Small intestine (tissue), 7 donors: ENCODE data around the gene SLC39A5. TPM values are rescaled to one million over a fixed set of nuclear protein-coding genes. Genes with fewer than 3 reads are reported as not detected.
A peak's percentile ranks its signal among the peaks of the same experiment; 100 is the strongest.
"Not testable (repeated sequence)": the region's sequence is repeated elsewhere in the genome, so short reads cannot be mapped to it uniquely, and the experiment has no call there.

Experiments used
- DNase-seq, 2 donors: peaks; one replicate each; pipeline versions ENCODE4 v3.0.0 to v3.0.0-alpha.2; 2013
- FAIRE-seq: peaks from 2 replicates; lab custom pipeline; 2012; peaks lifted over from hg19 to GRCh38; lab: Jason Lieb, UNC
- H3K27ac ChIP-seq, 3 donors: one replicate each; pipeline ENCODE4 v1.5.1; 2013; ENCODE audit warnings: low read length in 2 of 3, mild to moderate bottlenecking in 2 of 3, control low read depth in 1 of 3, inconsistent platforms in 1 of 3, low read depth in 1 of 3, moderate library complexity in 1 of 3
- H3K27me3 ChIP-seq, 3 donors: one replicate each; pipeline ENCODE4 v1.6.1; 2013; ENCODE audit warnings: low read length in 3 of 3, inconsistent platforms in 1 of 3; ENCODE audit not compliant: control insufficient read depth in 3 of 3, insufficient read depth in 3 of 3
- H3K36me3 ChIP-seq, 3 donors: one replicate each; pipeline ENCODE4 v1.6.1; 2013; ENCODE audit warnings: low read length in 3 of 3, inconsistent platforms in 1 of 3, low read depth in 1 of 3, mild to moderate bottlenecking in 1 of 3, moderate library complexity in 1 of 3; ENCODE audit not compliant: control insufficient read depth in 3 of 3, insufficient read depth in 2 of 3
- H3K4me1 ChIP-seq, 3 donors: one replicate each; pipeline ENCODE4 v1.6.1; 2013; ENCODE audit warnings: low read length in 2 of 3, inconsistent platforms in 1 of 3, low read depth in 1 of 3, mild to moderate bottlenecking in 1 of 3, moderate library complexity in 1 of 3; ENCODE audit not compliant: control insufficient read depth in 3 of 3, insufficient read depth in 2 of 3
- H3K4me3 ChIP-seq, 3 donors: one replicate each; pipeline ENCODE4 v1.5.1; 2013; ENCODE audit warnings: low read length in 3 of 3, control low read depth in 1 of 3, inconsistent platforms in 1 of 3, low read depth in 1 of 3, mild to moderate bottlenecking in 1 of 3, moderate library complexity in 1 of 3
- H3K9me3 ChIP-seq, 2 donors: one replicate each; pipeline ENCODE4 v1.6.1; 2013; ENCODE audit warnings: low read depth in 1 of 2, low read length in 1 of 2; ENCODE audit not compliant: control insufficient read depth in 2 of 2, insufficient read depth in 1 of 2
- WGBS, 3 donors: extraction: QIAGEN DNeasy Blood & Tissue Kit; methylation state at CpG; one replicate each; pipeline ENCODE4 v1.1.7; 2013; 5-methylcytosine and 5-hydroxymethylcytosine counted together
- polyA plus RNA-seq, 4 donors: library from polyadenylated mRNA; stranded (reverse) in 3 of 4; unstranded in 1 of 4; fragments of 200-250 nt in 3 of 4; fragments of 120-200 nt in 1 of 4; gene quantifications; one replicate each; pipeline versions ENCODE4 v1.2.1 to v1.2.3, GENCODE V29; 2013
- donor health status: healthy with polysubstance abuse.
- donor health status: control.
- donor health status: control.
- donor health status: Bipolar disorder and iron deficiency.
- donor health status: healthy.

SLC39A5 gene
- polyA plus RNA-seq, 4 donors = 178 to 689 (median 367) TPM

DNA sequence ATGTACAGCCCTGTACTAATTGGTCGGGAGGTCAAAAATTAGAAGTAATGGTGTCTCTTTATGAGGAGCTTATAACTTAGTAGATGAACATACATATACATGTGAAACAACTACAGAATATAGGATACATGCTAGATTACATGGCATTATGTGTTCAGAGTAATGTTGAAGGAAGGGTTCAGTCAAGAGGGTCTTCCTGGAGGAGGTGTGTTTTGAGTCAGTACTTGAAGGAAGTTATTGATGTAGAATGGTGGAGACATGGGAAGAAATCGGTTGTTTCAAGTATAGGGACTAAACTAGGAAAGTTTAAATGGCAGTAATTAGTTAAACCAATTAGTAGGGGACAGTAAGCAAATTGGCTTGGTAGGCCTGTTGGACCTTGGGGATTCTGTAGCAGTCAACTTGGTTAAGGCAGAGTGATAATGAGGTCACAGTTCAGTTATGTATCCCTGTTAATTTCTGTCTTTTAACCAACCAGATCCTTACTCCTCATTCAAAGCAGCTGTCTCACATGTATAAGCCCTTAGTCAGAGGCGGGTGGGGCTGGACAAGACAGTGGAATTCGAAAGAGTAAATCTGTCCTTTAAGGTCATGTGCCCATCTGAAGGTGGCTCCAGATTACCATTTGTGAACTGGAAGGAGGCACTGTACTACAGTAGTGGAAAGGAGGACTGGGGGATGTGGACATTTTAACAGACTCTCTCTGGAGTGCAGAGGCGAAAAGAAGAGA is 31.8 kb downstream of the SLC39A5 start:
- 74 to 82% (median 80%) methylated on average over 5 of the region's 5 CpGs for WGBS, 3 donors
- H3K27ac ChIP-seq = peak overlapping the region in 2 of 3 donors; percentile 7 to 39
- FAIRE-seq (no peak), DNase-seq (peak; percentile 58 to 73)
- peaks cover 0 to 9% (median 0%) of the 10 kb centered on the region in 3 donors for H3K36me3 ChIP-seq
- peaks cover 0 to 30% (median 3%) of the 10 kb centered on the region in 3 donors for H3K4me1 ChIP-seq
- no peaks in the 10 kb centered on the region for H3K9me3 ChIP-seq
- no peak overlapping the region for H3K4me3 ChIP-seq
- H3K27me3 ChIP-seq = no peaks in the 10 kb centered on the region

DNA sequence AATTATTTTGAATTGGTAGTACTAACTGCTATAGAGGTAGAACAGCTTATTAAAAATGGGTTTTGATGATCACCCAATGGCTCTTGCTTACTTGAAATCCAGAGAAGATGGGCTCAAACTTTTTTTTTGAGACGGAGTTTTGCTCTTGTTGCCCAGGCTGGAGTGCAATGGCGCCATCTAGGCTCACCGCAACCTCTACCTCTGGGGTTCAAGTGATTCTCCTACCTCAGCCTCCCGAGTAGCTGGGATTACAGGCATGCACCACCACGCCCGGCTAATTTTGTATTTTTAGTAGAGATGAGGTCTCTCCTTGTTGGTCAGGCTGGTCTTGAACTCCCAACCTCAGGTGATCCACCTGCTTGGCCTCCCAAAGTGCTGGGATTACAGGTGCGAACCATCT is 33.1 kb downstream of the SLC39A5 start:
- peaks cover 0 to 23% (median 5%) of the 10 kb centered on the region in 3 donors for H3K4me1 ChIP-seq
- H3K27me3 ChIP-seq, FAIRE-seq, H3K27ac ChIP-seq, H3K36me3 ChIP-seq, H3K9me3 ChIP-seq, H3K4me3 ChIP-seq, DNase-seq: not testable (repeated sequence)
- 86 to 94% (median 88%) methylated on average over 7 of the region's 7 CpGs for WGBS, 3 donors

DNA sequence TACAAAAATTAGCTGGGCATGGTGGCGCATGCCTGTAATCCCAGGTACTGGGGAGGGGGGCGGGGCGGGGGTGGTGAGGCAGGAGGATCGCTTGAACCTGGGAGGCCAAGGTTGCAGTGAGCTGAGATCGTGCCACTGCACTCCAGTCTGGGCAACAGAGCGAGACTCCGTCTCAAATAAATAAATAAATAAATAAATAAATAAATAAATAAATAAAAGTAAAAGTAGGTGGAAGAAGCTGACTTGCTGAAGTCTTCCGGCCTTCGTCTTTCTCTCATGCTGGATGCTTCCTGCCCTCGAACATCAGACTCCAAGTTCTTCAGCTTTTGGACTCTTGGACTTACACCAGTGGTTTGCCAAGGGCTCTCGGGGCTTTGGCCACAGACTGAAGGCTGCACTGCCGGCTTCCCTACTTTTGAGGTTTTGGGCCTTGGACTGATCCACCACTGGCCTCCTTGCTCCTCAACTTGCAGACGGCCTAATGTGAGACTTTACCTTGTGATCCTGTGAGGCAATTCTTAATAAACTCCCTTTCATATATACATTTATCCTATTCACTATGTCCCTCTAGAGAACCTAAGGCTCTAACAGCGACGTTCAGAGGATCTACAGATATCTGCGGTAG is 36.3 kb downstream of the SLC39A5 start:
- not testable (repeated sequence) for H3K27me3 ChIP-seq, H3K9me3 ChIP-seq, H3K36me3 ChIP-seq, FAIRE-seq, DNase-seq
- 44 to 54% (median 45%) methylated on average over 16 of the region's 16 CpGs for WGBS, 3 donors
- Histone ChIP-seq H3K4me3 (peak overlapping the region; percentile 80 to 84 (median 82)), H3K27ac (peak overlapping the region; percentile 95 to 99 (median 97)), H3K4me1 (peaks cover 0 to 17% (median 5%) of the 10 kb centered on the region in 3 donors)

DNA sequence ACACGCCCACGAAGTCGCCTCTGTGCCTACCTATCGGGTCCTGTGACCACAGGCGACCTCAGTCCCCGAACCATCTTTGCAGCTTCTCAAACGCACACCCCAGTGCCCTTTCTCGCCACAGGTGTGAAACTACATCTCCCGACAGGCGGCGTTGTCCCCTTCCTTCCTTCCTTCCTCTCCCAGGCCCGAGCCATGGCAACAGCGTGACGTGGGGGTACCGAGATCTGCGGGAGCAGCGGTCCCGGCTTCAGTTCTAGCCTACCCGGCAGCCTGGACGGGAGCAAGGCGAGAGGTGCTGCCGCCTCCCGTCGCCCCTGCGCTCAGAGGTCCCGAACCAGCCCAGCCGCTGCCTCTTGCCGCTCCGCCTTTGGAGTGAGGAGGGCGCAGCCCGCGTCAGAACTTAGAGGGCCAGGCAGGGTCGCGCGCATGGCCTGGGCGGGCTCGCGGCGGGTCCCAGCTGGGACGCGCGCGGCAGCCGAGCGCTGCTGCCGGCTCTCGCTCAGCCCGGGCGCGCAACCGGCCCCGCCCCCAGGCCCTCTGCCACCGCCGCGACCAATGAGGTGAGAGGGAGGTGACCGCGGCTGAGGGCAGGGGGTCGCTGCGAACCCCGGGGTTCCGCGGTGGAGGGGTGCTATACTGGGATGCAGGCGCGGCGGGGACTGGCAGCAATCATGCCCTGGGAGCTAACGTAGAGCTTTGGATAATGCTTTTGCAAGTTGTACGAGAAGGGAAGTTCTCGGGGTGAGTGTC is 37.0 kb downstream of the SLC39A5 start, which contains the start of gene COQ10A:
Gene COQ10A (plus strand): TSS at position 250 of the 750 bp plus-strand sequence. CDS start 177 bp downstream, at position 427.
- no peak for FAIRE-seq
- 0 to 1% (median 0%) methylated on average over 52 to 68 of the region's 68 CpGs for WGBS, 3 donors

DNA sequence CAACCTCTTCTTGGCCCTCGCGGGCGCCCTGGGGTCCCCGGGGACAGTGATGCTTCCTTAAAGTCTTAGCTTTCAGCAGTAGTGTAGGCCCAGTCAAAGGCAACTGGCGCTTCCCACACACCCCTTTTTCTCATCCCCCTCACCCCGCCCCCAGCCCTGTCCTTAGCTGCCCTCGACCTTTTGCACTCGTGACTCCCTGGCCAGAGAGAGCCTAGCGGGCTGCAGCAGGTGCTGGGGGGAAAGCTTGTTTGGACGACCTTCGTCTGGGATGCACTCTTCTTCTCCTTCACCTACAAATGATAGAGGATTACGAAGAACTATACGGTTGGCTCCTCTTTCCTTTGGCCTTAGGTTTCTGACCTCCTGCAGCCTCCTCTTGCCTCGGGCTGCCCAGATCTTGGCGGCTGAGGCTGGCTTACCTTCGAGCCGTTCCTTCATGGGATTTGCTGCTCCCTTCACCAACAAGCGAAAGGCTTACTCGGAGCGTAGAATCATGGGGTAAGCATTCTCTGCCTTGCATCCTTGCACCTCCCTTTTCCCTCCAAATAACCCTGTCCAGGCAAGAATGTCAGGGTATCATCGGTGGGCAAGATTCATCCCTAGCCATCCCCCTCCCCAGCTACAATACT is 37.7 kb downstream of the SLC39A5 start:
- WGBS, 3 donors = 26 to 31% (median 27%) methylated on average over 21 of the region's 21 CpGs

More for the DNA sequence above, 37.0 kb downstream of the SLC39A5 start, which contains the start of gene COQ10A:
- no peaks in the 10 kb centered on the region for H3K9me3 ChIP-seq
- peaks cover 0 to 9% (median 2%) of the 10 kb centered on the region in 3 donors for H3K36me3 ChIP-seq
- H3K4me1 ChIP-seq = peaks cover 0 to 11% (median 5%) of the 10 kb centered on the region in 3 donors
- H3K27me3 ChIP-seq = no peaks in the 10 kb centered on the region
- peak within 1 kb of the TSS; percentile 95 to 99 (median 97) for H3K27ac ChIP-seq
- DNase-seq = peak; percentile 89 to 95
- peak within 1 kb of the TSS; percentile 80 to 84 (median 82) for H3K4me3 ChIP-seq

DNA sequence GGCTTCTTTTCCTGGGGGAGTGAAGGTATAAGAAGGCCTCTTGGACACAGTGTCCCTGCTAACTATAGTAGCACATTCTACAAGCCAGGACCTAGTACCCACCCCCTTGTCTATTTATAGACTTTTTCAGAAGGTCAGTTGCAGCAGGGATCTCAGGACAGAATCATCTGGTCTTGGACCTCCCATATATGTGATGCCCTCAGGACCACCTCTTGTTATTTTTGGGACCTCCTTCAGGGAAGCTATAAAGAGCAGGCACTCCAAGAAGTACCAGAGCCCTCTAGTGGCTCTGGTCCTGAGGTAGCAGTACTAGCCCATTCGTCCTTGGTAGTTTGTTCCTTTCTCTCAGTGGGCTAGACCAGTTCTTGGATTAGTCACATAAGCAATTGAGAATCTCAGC is 41.2 kb downstream of the SLC39A5 start:
- peaks cover 0 to 5% (median 5%) of the 10 kb centered on the region in 3 donors for H3K4me1 ChIP-seq
- no peak overlapping the region for H3K4me3 ChIP-seq
- H3K27me3 ChIP-seq = no peaks in the 10 kb centered on the region
- H3K27ac ChIP-seq = no peak overlapping the region
- WGBS, 3 donors = 10 to 31% (median 11%) methylated on average over 1 of the region's 1 CpG
- DNase-seq (peak; percentile 28 to 33), FAIRE-seq (no peak)
- H3K9me3 ChIP-seq = no peaks in the 10 kb centered on the region
- H3K36me3 ChIP-seq = peaks cover 13 to 39% (median 23%) of the 10 kb centered on the region in 3 donors

More for the DNA sequence above, 37.7 kb downstream of the SLC39A5 start:
- Histone ChIP-seq H3K27me3 (no peaks in the 10 kb centered on the region), H3K4me3 (peak overlapping the region; percentile 80 to 84 (median 82)), H3K27ac (peak overlapping the region; percentile 95 to 99 (median 97)), H3K36me3 (peaks cover 0 to 11% (median 4%) of the 10 kb centered on the region in 3 donors), H3K9me3 (no peaks in the 10 kb centered on the region), H3K4me1 (peaks cover 0 to 8% (median 5%) of the 10 kb centered on the region in 3 donors)
- DNase-seq (no peak), FAIRE-seq (no peak)

DNA sequence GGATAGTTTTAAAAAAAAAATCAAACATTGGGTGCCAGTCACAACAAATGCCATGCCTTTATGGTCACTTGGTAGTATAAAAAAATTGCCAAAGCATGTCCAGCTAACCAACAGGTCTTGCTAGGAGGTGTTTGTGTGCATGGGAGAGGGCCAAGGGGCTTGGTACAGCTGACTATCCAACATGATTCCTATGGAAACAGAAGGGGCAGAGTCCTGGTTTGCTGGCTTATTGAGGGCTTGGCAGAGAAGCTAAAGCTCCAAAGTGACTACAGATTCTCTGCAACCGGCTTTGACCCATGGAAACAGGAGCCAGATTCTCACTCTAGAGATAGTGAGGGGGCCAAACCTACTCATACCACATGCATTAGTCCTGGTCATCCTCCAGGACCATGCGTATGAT is 42.6 kb downstream of the SLC39A5 start:
- not testable (repeated sequence) for DNase-seq, H3K9me3 ChIP-seq, H3K27me3 ChIP-seq, H3K4me3 ChIP-seq, H3K4me1 ChIP-seq, FAIRE-seq, H3K27ac ChIP-seq
- 79 to 90% (median 87%) methylated on average over 2 of the region's 2 CpGs for WGBS, 3 donors
- peaks cover 13 to 48% (median 23%) of the 10 kb centered on the region in 3 donors for H3K36me3 ChIP-seq
